ENCODE measurements around the gene GCLC.
"Not testable (repeated sequence)": the region's sequence is repeated elsewhere in the genome, so short reads cannot be mapped to it uniquely, and the experiment has no call there.

GCLC gene

GRCh38 chr6:53567701-53568100 lies 22.8 kb upstream of the GCLC start:
- no peak overlapping the region for H3K27ac Mint-ChIP-seq
- peaks cover 4% of the 10 kb centered on the region for H3K36me3 Mint-ChIP-seq (ENCODE audit: low read depth)
- H3K27me3 Mint-ChIP-seq (ENCODE audit: low read depth), result peaks cover 4% of the 10 kb centered on the region
- no peak for TF ChIP-seq CTCF (IDR thresholded peaks at IDR 0.05; ENCODE audit: unreplicated experiment in 3 of 3)
- H3K4me3 Mint-ChIP-seq, result no peak overlapping the region
- peaks cover 5% of the 10 kb centered on the region for H3K9me3 Mint-ChIP-seq
- H3K4me1 Mint-ChIP-seq, result no peaks in the 10 kb centered on the region

GRCh38 chr6:53566755-53567154 lies 21.9 kb upstream of the GCLC start:
- peaks cover 8% of the 10 kb centered on the region for H3K9me3 Mint-ChIP-seq
- H3K27me3 Mint-ChIP-seq (ENCODE audit: low read depth), result peaks cover 4% of the 10 kb centered on the region
- H3K27ac Mint-ChIP-seq, result peak overlapping the region in 2 of 3 experiments; percentile 25 to 28
- peaks cover 4% of the 10 kb centered on the region for H3K36me3 Mint-ChIP-seq (ENCODE audit: low read depth)
- no peak for TF ChIP-seq CTCF (IDR thresholded peaks at IDR 0.05; ENCODE audit: unreplicated experiment in 3 of 3)
- H3K4me1 Mint-ChIP-seq, result no peaks in the 10 kb centered on the region
- H3K4me3 Mint-ChIP-seq, result no peak overlapping the region

- H3K4me3 Mint-ChIP-seq, result no peak overlapping the region
- no peak for TF ChIP-seq CTCF (IDR thresholded peaks at IDR 0.05; ENCODE audit: unreplicated experiment in 3 of 3)
- H3K36me3 Mint-ChIP-seq (ENCODE audit: low read depth), result peaks cover 4% of the 10 kb centered on the region
- H3K27me3 Mint-ChIP-seq (ENCODE audit: low read depth), result peaks cover 4% of the 10 kb centered on the region
- H3K9me3 Mint-ChIP-seq, result peaks cover 10% of the 10 kb centered on the region
- H3K4me1 Mint-ChIP-seq, result no peaks in the 10 kb centered on the region
- H3K27ac Mint-ChIP-seq, result no peak overlapping the region
Observed at GRCh38 chr6:53565886-53566285, 21.0 kb upstream of the GCLC start.

- Mint-ChIP-seq H3K27me3 (ENCODE audit: low read depth) (peaks cover 4% of the 10 kb centered on the region), H3K27ac (no peak overlapping the region), H3K36me3 (ENCODE audit: low read depth) (peaks cover 8% of the 10 kb centered on the region), H3K4me3 (no peak overlapping the region), H3K4me1 (no peaks in the 10 kb centered on the region), H3K9me3 (peaks cover 17% of the 10 kb centered on the region)
- no peak for TF ChIP-seq CTCF (IDR thresholded peaks at IDR 0.05; ENCODE audit: unreplicated experiment in 3 of 3)
Observed at GRCh38 chr6:53564401-53565065, 19.6 kb upstream of the GCLC start.

- Mint-ChIP-seq H3K4me1 (no peaks in the 10 kb centered on the region), H3K4me3 (no peak overlapping the region), H3K36me3 (ENCODE audit: low read depth) (peaks cover 3% of the 10 kb centered on the region), H3K27ac (no peak overlapping the region), H3K27me3 (ENCODE audit: low read depth) (no peaks in the 10 kb centered on the region), H3K9me3 (peaks cover 22% of the 10 kb centered on the region)
- TF ChIP-seq CTCF (IDR thresholded peaks at IDR 0.05; ENCODE audit: unreplicated experiment in 3 of 3), result no peak
Observed at GRCh38 chr6:53556986-53557715, 12.2 kb upstream of the GCLC start.

- not testable (repeated sequence) for H3K4me3 Mint-ChIP-seq; H3K27me3 Mint-ChIP-seq (ENCODE audit: low read depth); H3K36me3 Mint-ChIP-seq (ENCODE audit: low read depth); H3K27ac Mint-ChIP-seq; H3K4me1 Mint-ChIP-seq
- H3K9me3 Mint-ChIP-seq, result peaks cover 13% of the 10 kb centered on the region
Observed at GRCh38 chr6:53553600-53553999, 8.7 kb upstream of the GCLC start.

GRCh38 chr6:53551681-53552080 lies 6.8 kb upstream of the GCLC start:
- not testable (repeated sequence) for H3K27ac Mint-ChIP-seq; H3K27me3 Mint-ChIP-seq (ENCODE audit: low read depth); H3K4me1 Mint-ChIP-seq; H3K9me3 Mint-ChIP-seq; H3K36me3 Mint-ChIP-seq (ENCODE audit: low read depth); H3K4me3 Mint-ChIP-seq

Measured in nephron (organoid).